Fibroblast of skin of left quadriceps (primary cell): ENCODE results near the gene SRGAP2.
"Not testable (repeated sequence)": the region's sequence is repeated elsewhere in the genome, so short reads cannot be mapped to it uniquely, and the experiment has no call there.

ENCODE experiments used
- DNase-seq, 2 experiments: peaks; one replicate each; pipeline ENCODE4 v3.0.0-alpha.2; 2013; ENCODE audit warnings: low read depth in 2 of 2

Gene SRGAP2

DNA sequence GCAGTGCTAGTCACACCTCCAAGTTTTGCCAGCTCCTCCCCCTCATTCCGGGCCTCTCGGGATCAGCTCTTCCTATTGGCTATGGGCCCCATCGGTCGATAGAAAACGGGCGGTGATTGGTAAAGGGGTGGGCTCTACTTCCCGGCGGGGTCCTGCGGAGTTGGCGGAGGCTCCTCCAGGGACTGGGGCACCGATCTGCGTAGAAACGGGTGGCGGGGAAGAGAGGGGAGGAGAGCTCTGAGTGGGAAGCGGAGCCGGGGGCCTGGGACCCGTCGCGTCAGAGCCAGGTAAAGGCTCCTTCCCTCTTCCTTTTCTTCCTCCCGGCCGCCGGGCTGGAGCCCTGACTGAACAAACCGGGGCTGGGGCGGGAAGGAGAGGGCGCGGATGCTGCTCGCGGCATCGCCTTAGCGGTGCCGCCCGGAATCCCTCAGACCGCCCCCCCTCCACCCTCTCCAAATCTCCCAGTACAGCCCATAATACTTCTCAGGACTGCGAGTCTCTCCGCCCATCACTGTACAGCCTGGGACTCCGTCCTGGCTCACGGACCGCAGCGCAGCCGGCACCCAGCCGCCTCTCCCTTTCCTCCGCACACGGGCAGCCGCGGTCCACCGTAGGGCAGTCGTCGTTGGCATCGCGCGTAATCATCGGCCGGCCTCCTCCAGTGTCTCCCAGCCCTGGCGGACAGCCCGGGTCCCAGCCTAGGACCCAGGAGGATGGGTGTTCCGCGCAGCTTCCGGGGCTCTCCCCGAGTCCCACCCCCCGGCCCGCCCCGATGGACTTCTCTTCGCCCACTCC is at the start of gene SRGAP2:
Gene SRGAP2, plus strand, starts transcription at position 178 of the 795 bp plus-strand sequence. CDS start 2,430 bp downstream, outside the sequence.
- DNase-seq = peak in 1 of 2 experiments; percentile 17

DNA sequence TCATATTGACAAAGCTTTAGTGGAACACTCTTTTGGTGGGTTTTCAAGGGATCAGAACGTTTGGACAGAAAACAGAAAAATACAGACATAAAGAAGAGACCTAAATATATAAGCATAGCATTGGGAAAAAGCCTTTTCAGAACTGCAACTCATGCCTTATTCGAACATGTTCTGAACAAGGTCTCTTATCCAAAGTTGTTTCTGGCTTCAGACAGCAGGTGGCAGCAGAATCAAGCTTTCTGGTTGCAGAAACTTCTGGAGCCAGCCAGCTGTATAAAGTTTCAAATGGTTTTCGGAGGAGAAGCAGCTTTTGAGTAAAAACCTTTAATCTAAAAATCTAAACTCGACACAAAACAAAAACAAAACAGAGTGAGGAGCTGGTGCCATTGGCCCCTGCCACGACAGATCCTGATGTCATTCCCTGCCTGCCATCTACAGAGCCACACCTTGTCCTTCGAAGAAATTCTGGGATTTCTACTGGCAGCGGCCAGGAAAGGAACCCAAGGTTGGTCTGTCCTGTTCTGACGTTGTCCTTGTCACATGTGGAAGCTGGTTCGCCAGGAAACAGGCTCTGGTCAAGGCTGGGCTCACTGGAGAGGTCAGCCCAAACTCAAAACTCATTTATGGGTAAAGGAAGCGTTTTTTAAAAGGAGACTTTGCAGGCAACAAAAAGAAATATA is 35.9 kb upstream of the SRGAP2 start:
- DNase-seq = not testable (repeated sequence)

DNA sequence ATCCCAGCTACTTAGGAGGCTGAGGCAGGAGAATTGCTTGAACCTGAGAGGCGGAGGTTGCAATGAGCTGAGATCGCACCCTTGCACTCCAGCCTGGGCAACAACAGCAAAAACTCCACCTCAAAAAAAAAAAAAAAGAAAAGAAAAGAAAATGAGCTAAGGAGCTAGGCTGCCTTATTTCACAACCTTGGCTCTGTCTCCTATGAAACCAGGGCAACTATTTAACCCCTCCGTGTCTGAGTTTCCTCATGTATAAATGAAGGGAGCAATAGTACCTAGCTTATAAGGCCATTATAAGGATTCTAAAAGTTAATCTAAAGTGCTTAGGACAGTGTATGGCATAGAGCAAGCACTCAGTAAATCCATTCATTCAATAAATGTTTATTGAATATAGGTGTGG is 33.5 kb upstream of the SRGAP2 start:
- not testable (repeated sequence) for DNase-seq

DNA sequence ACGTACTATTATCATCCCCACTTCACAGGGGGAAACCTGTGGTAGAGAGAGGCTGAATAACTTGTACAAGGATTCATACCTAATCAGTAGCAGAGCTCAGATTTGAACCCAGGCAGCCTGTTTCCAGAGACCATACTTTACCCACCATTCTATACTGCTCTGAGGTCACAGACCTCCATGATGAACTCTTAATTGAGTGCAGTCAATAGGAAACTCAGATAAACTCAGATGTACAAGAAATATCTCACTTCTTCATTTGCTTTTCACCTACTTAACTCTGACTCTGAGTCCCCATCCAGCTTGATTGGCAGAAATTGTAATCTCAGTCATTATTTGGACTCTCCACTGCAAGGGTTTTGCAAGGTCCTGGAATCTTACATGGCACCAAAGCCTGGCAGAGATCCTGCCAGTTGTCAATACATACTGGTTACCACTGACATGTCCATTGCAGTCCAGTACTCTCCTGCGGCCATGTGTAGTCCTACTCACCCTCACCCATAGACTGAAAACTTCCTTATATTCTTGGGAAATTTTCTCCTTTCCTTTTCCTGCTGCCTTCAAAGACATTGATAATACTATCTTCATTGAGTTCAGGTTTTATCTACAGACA is 30.1 kb upstream of the SRGAP2 start:
- DNase-seq = not testable (repeated sequence)

DNA sequence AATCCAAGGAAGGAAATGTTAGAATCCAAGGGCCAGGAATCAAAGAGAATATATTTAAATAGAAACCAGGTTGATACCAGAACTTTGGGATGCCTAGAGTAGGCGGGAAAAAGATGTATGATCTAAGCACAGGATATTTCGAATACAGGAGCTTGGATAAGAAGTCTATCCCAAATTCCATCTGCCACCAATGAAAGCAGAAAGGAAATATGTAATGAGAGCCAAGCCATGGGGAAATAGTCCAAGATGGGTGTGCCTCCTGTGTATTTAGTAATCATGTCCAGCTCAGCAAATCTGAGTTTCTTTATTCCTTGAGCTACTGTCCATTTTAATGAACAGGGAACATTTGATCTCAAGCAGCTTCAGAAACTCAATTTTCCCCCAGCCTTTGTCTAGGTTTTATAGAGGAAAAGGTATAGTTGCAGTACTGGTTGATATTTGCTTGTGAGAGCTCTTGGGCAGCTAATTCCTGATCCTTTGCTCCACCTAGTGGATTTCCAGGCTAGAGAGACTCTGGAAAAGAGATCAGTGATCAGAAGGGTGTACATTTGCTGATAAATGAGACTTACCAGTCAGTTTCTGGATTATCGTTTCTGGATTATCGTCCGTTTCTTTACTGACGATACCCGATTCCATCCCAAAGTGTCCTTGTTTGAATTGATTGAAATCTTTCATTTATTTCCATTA is 29.0 kb upstream of the SRGAP2 start:
- not testable (repeated sequence) for DNase-seq

DNA sequence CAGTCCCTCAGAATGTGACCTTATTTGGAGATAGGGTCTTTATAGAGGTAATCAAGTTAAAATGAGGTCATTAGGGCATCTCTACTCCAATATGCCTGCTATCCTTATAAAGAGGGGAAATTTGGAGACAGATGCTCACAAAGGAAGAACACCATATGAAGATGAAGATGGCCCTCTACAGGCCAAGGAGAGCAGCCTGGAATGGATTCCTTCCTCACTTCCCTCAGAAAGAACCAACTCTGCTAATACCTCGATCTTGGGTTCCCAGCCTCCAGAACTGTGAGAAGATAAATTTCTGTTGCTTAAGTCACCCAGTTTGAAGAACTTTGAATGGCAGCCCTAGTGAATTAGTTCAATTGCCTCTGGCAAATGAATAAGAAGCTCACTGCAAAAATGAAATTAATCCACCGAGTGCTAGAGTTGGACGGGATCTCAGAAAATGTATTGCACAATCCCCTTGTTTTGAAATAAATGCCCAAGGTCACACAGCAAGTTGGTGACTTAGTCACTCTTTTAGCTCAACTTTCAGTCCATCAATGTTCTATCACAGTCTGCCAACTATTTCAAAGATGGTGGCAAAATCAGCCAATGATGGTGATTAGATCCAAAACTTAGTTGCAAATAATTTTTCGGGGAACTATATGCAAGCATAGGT is 27.8 kb upstream of the SRGAP2 start:
- DNase-seq = not testable (repeated sequence)

DNA sequence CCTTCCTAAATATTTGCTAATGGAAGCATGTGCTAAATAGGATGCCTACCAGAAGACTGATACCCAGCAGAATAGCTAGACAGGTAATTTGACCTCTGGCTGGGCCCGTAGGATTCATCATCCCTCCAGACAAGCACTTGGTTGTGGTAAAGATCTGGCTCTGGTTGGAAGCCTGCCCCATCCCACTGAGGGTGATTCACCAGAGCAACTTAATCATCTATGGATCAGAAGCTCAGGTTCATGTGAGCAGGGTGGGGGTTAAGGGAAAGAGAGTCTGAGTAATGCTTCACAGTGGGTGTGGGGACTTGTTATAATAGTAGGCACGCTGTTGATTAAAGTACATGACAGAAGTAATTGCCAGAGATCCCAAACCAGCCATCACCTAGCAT is 27.2 kb upstream of the SRGAP2 start:
- not testable (repeated sequence) for DNase-seq

DNA sequence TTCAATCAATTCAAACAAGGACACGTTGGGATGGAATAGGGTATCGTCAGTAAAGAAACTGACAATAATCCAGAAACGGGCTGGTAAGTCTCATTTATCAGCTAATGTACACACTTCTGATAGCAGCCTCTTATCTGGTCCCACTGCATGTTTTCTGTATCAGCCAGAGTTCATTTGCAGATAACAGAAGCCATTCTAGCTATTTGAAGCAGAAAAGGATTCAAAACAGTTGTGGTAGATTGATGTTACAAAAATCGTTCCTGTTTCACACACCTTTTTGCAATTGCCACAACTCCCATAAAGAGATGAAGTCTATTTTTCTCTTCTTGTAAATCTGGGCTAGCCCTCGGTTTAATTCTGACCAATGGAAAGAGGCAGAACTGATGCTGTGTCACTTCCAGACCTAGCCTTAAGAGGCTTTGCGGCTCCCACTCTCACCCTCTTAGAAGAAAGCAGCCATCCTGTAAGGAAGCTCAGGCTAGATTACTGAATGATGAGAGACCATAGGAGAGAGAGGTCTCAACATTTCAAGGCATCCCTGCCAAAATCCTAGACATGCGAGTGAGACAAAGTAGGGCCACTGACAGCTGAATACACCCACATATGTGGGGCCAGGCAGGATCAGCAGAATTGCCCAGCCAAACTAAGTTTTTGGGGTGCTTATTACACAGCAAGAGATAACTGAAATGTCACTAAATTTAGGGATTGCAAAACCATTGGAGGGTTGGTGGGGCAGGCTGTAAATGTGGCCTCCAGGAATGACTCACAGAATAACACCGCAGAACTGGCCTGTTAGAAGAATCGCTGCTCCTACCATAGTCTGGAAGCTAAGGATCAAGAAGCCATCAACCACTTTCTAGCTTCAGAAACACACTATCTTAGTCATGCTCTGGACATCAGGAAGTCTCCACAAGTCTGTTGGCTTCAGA is 25.0 kb upstream of the SRGAP2 start:
- not testable (repeated sequence) for DNase-seq

DNA sequence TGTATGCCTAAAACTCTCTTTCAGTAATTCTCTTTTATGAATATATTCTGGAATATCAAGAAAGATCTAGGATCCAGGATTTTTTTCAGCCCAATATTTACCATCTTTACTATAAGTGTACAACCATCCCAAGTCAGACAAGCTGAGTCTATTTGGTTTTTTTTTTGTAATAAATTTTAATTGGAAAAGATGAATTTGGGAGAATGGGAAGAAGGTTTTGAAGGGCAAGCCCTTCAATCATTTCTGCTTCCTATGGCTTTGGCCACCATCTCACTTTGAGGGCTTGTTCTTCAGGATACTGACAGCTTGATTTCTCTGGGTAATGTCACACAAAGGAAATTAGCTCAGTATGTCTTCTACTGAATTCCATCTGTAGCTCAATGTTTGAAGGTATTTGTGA is 23.7 kb upstream of the SRGAP2 start:
- DNase-seq = not testable (repeated sequence)

DNA sequence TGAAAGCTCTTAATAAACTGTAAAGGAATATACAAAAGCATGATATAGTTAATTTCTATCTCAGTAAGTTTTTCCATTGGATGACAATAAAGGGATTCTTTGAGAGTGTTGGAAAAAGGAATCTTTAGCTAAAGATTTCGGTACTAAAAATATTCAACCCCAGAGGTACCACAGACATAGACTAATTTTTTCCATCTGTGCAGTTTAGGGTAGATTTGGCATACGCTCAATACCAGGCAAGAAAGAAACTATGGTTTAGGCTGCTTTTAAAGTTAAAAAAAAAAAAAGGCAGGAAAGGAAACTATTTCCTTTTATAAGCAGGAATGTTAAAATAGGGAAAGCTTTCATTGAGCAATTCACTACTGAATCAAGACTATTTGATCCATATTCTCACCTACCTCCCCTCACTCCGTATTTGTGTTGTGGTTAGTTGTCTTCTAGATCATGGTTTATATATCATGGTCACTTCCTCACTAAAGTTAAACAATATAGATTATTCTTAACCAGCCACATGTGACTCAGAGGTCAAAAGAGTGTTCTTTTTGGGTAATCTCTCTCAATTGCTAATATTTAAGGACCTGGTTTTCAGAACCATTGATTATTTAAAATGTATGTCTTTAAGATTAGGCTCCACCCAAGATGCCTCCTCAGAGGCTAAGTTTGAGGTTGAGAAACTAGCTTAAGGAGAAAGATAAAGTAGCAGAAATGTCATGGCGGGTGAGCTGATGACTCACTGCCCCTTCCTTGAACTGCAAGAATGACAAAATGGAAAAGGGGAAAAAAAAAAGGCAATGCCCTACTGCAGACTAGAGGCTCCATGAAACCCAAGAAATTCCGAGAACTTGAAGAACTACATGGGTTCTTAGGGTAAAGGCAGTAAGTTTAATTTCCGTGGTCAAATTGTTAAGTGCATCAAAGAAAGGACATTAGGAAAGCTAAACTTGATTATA is 20.7 kb upstream of the SRGAP2 start:
- DNase-seq = not testable (repeated sequence)

DNA sequence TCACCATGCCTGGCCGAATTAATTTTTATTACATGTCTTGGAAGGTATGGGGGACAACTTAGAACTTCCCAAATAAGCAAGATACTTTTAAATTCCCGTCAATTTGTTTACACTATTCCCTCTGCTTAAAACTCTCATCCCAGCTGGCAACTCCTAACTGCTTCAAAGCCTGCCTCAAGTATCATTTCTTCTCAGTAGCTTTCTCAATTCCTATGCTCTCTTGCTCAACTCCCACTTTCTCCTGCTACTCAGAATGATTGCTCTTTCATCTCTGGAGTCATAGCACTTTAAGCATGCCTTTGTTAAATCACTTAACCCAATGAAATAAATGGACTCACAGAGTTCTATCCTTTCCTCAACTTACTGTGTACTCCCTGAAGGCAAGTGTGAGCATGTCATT is 19.6 kb upstream of the SRGAP2 start:
- not testable (repeated sequence) for DNase-seq

DNA sequence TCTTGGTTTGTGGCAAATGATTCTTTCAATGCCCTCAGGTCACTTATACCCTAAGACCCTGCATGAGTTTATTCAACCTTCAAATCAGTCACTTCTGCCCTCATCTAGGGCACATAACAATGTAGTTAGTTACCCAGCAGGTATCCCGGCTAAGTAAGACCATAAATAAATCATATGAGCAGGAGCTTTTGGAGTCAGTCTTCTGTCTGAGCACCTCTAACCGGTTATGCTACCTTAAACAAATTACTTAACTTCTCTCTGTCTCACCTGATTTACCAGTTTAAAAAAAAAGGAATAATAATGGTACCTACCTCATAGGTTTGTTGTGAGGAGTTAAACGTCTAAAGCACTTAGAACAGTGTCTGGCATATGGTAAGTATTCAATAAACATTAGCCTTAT is 17.6 kb upstream of the SRGAP2 start:
- not testable (repeated sequence) for DNase-seq

DNA sequence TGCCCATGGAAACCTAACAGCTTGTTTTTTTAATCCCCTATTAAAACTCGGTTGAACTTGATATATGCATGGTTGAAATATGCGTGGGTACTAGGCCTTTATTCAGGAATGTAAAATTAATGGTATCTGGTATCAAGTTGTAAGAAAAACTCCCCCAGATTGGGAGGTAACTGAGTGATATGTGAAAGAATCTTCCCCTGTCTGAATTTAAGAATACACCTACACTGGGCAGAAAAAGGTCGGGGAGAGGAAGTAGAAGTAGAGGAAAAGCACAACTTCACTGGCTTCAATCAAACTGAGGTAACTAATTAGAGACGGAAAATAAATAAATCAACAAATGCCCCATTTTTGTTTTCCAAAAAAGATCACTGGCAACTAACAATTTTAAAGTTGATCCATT is 16.5 kb upstream of the SRGAP2 start:
- not testable (repeated sequence) for DNase-seq

DNA sequence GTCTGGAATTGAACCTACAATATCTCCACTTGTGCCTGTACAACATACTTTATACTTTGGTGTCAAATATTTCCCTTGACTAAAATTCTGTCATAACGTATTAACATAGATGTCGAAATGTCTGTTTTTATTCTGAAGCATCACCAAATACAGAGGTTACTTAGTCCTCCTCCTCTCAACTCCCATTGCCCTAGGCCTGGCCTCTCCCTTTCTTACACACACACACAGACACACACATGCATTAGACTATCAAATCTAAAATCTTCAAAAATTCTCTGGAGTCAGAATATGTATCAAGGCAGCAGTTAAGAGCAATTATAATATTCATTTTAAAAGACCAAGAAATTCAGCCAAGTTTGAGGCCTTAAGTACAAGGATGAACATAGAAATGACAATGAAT is 8.2 kb upstream of the SRGAP2 start:
- not testable (repeated sequence) for DNase-seq

DNA sequence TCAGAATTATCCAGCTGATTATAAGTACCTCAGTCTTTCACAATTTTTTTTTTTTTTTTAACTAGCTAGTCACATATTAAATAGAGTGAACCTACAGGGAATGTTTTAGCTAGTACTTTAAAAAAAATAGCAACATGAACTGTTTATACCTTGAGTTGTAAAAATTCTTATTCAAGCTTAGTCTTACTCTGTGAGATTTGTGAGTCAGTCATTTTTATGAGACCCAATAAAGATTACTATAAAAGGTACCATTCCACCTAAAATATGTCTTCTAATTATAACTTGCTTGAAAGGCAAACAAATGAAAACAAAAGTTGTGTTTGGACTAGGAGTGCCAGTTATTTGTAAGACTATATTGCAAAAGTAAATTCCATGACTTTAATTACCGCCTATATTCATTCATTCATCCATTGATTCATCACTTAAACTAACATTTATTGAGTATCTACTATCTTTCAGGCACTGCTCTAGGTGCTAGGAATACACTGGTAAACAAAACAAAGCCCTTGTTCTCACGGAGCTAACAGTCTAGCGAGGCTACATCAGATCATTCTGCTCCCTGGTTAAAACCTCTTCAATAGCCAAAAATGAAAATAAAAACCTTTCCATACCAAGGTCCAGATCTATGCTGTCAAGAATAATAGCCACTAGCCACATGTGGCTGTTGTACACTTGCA is 6.5 kb upstream of the SRGAP2 start:
- not testable (repeated sequence) for DNase-seq

DNA sequence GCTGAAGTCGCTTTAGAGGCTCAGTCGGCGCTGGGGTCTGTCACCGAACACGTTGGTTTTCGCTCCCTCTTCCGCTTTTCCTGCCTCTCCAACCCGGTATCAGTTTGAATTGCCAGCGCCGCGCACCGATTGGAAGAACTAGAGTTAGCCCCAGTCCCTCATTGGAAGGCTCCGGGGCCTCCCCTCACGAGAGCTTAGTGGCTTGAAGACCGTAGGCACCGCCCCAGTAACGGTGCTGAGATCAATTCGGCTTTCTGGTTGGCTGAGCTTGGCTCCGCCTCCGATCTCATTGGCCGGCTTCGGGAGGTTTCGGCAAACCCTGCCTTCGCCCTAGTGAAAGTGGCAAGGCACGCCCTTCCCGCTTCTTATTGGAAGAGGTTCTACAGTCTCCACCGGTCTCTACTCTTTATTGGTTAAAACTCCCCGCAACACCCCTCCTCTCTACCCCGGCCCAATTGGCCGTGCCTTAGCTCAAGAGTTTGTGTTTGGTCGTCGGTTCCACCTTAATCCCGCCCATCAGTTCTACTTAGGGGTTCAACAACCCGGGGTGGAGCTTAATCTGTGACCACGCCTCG is 465 bp upstream of the SRGAP2 start, which contains the start of gene FAM72A:
Gene FAM72A, minus strand, starts transcription at position 51 of the 575 bp plus-strand sequence. CDS start 814 bp downstream, outside the sequence.
- peak; percentile 100 for DNase-seq

DNA sequence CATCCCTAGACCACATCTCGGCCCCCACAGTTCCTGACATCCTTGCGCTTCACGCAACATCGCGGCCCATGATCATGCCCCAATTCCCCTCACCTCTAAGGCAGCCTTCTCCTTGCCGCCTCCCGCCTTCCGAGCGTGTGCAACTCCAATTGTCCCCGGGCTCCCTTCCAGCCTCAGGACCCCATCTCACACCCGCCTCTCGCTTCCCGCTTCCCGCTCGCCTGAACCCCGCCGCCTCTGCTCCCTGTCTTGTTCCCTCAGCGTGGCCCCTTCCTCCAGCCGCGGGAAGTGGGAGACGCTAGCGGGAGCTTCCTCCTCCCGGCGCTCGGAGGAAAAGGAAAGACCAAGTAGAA is 794 bp downstream of the SRGAP2 start:
- not testable (repeated sequence) for DNase-seq

DNA sequence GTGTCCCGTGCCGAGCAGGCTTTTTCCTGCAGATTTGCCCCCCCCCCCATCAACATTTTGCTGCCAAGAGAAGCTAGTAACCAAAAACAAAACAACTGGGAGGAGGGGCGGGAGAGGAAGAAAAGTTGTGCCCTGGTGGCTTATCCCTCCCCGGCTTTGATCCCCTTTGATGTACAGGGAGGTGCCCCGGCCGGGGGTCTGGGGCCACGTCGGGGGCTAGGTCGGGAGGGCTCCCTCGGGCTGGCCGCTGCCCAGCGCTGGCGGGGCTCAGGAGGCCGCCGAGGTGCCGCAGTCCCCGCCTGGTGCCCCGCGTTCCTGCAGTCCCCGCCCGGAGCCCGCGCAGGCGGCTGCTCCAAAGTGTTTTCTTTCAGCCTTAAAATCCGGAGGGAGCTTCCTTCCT is 1.5 kb downstream of the SRGAP2 start:
- DNase-seq = not testable (repeated sequence)
